GM18951 (cell line): ENCODE measurements around the gene ASPRV1.

ENCODE experiments used
- POLR2A ChIP-seq: IDR thresholded peaks from 4 replicates; pipeline ENCODE4 v1.6.1; 2011; ENCODE audit warnings: mild to moderate bottlenecking; ENCODE audit not compliant: insufficient read length, insufficient read depth; ENCODE audit errors: extremely low read depth
- in situ Hi-C: fragments of 300-500 bp; cut with MboI; formaldehyde crosslinking; loops from one replicate; pipeline ENCODE4 v1.12.0; 2022; ENCODE audit warnings: low sequenced_read_pairs, mixed read lengths, inconsistent platforms; ENCODE audit not compliant: unreplicated experiment

ASPRV1 gene

DNA sequence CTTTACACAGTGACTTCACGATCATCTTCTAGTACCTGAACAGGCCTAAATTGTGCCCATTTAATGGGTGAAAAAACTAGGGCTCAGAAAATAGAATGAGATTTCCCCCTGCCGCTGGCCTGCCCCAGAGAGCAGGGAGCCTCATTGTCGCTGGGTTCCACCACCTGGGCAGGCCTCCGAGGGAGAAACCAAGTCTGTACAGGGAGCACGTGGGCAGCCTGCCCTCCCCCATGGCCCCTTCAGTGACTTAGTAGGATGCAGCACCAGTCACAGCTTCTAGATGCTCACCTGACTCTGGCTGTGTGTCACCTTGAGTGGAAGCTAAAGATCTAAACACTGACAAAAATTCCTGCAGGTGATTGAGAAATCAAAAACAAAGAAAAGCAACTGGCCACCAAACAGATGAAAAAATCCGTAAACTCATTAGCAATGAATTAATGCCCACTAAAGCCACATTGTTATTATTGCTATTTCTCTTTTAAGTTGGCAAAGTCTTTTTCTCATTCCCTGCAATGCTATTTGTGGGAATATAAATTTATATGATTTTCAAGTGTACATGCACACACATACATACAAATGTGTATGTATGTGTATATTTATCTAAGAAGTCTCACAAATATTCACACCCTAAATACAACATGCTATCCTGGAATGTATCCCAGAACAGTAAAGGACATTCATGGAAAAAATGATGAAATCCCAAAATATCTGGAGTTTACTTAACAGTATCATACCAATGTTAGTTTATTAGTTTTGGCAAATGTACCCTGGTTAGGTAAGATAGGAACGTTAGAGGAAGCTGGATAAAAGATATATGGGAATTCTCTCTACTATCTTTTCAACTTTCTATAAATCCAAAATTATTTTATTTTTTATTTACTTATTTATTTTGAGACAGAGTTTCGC is 18.7 kb upstream of the ASPRV1 start:
- no peak for TF ChIP-seq POLR2A
- in situ Hi-C loops = no loop called here

DNA sequence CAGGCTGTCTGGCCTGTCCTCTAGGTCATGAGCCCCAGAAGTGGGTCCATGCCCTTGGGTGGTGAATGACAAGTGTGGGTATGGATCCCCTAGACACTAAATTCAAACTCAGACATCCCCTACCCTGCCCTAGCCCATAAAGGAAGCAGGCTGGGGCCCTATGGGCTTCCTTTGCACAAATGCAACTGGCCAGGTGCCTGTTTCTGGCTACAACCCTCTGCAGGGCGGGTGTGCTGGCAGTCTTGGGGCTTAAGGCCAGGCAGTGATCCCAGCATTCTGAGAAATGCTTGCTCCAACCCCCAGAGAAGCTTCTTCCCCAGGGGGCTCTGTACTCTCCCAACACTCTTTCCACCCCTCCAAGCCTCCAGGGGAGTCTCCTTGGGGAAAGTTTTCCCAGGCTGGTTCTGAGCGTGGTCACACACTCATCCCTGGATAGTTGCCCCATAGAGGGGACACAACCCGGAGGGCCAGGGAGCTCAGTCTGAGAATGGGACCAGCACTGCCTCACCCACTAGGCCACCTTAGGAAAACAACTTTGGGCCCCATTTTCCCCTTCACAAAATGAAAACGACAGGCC is 16.6 kb upstream of the ASPRV1 start:
- TF ChIP-seq POLR2A = no peak
- in situ Hi-C loops = no loop called here

DNA sequence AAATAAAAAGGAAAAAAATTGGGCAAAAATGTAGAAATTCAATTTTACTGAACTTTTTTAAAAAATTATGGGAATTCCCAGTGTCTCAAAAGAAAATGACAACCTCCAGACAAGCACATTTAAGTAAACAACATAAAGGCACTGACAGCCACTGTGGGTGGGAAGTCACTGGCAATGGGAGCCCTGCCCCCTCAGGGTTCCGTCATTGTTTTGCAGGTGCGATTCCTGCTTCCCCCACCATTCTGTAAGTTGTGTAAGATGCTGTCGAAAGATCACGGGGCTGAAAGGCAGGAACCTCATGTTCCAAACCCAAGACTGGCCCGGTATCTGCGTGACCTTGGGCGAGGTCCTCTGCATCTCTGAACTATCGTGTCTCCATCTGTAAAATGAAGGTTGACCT is 15.8 kb upstream of the ASPRV1 start:
- no peak for TF ChIP-seq POLR2A
- in situ Hi-C loops = no loop called here

DNA sequence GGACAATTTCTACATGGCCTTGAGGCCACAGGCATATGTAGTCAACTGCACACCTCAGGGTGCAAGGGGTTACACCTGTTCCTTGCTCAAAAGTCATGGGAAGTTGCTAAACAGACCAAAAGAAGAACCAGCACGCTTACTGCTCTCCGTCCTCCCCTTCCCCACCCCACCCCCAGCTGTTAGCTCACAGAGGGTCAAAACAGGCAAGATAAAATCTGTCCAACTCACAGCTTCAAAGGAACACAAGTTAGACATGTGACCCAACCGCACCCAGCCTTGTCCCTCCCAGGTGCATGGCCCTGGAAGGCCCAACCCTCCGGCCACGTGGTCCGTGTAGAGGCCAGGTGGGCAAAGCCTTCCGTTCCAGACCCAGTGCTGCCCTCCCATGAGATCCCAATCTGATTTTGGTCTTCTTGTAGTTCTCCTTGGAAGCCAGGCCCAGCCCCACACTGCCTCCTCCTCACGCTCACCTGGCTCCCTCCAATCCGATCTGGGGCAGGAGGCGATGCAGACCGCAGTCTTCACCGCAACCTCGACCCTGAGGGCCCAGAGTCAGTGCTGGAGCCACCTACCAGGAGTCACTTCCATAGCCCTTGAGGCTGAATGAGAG is 14.5 kb upstream of the ASPRV1 start:
- in situ Hi-C loops = no loop called here
- TF ChIP-seq POLR2A = no peak

DNA sequence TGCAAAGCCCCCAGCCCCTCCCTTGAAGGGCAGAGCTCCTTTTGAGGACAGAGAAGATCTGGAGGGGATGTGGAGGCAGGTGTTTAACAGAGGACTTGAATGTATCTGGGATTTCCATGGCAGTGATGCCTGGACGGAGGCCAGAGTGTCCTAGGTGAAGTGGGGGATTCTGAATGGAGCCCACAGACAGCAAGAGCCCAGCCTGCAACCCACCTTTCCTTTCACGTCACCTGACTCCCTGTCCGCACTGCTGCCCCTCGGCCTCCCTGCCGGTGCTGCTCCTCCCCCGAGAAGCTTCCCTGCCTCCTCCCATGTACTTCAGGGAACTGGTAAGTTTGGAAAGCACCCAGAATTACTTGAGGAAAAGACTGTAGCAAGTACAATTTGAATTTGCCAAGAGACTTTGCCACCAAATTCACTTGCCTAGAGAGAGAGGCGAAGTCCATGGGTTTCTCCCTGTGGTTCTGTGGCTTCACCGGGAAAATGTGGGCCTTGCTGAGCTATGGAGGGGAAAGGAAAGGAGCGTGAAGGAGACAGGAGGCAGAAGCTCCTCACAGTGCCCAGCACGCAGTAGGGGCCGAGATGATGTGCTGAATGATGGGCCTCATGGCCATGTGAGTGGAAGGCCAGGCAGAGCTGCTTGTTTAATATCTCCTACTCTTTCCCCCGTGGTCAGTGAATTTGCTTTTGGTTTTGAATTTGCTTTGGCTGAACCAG is 13.9 kb upstream of the ASPRV1 start:
- in situ Hi-C loops = no loop called here
- no peak for TF ChIP-seq POLR2A

DNA sequence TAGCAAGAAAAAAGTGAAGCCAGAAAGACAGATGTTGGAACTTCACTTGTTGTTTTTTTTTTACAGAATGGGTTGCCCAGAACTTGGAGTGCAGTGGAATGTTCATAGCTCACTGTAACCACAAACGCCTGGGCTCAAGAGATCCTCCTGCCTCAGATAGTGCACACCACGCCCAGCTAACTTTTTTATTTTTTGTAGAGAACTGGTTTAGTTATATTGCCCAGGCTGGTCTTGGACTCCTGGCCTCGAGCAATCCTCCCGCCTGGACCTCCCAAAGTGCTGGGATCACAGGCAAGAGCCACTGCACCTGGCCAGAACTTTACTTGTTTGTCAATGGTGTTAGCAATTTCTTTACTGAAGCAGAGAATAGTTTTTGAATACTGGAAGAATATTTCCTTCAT is 11.9 kb upstream of the ASPRV1 start:
- in situ Hi-C loops = no loop called here
- no peak for TF ChIP-seq POLR2A

DNA sequence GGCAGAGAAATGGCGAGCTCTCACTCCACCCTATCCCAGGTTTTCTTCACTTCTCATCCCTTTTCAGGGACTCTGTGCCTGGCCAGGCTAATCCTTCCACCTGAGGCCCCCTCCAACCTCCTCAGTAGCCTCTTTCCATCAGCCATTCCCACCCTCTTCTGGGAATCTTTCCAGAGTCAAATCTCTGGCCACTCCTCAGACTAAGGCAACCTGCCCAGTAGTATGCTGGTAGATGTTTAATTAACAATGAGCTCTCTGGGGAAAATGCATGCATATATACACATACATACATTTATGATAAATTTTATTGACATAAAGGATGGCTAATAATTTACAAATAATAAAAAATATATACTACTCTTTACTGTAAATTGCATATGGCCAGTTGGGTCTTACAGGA is 11.4 kb upstream of the ASPRV1 start:
- no peak for TF ChIP-seq POLR2A

DNA sequence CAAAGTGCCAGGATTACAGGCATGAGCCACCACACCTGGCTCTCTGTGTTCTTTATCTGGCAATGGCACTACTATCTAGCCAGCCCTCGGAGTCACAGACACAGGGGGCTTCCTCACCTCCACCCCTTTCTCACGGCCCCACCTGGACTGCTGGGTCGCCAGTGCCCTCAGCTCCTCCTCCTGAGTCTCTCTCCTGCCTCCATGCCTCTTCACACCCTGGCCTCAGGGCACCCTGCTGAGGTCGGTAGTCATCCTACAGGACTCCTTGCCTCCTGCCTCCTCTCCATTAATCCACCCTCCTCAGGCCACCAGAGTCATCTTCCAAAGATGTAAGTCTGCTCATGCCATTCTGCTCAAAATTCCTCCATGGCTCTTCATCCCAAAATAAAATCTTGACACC is 8.6 kb upstream of the ASPRV1 start:
- in situ Hi-C loops = no loop called here
- no peak for TF ChIP-seq POLR2A

More for the DNA sequence above, 11.4 kb upstream of the ASPRV1 start:
- in situ Hi-C loops = no loop called here

DNA sequence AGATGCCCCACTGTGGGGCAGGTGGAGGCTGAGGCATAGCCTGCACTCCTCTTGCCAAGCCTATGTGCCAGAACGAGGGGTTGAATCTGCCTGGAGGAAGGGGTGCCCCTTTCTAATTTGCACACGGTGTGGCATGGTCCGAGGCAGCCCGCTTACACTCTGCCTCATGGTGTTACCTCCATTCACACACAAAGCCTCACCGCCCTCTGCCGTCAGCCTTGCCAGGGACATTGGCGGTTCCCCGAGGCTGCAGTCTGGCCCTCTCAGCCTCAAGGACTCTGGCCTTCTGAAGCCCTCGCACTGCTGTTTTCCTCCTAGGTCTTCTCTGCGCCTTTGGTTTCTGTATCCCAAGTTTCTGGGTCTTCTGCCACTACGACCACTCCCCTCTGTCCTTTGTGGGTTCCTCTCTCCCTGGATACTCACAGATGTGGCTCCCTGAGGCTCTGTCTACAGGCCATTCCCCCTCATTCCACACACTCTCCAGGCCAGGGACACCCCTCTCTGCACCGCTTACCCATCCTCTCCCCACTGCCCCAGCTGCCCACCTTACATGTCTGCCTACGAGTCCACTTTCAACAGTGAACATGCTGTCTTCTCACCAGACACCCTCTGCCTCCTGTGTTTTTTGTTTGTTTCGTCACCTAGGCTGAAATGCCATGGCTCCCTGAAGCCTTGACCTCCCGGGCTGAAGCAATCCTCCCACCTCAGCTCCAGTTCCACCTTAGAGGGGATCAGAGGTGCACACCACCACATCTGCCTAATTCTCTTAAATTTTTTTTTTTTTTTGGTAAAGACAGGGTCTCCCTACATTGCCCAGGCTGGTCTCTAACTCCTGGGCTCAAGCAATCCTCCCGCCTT is 7.9 kb upstream of the ASPRV1 start:
- no peak for TF ChIP-seq POLR2A
- in situ Hi-C loops = no loop called here

DNA sequence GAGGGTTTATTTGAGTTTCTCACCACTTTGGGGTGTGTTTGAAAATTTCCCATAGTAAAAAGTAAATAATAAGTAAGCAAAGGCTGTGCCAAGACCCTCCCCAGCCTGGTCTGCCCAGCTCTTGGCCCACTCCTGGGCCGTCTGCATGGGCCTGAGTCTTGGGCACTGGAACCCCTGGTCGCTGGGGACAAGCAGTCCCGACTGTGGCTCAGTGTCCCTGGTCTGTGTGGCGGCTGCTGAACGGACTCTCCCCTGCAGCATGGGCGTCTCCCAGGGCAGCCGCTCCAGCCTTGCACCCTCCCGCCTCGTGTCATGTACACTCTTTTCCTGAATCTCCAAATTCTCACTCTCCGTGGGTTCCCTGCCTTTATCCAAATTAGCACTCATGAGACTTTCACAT is 7.2 kb upstream of the ASPRV1 start:
- no peak for TF ChIP-seq POLR2A
- in situ Hi-C loops = no loop called here

DNA sequence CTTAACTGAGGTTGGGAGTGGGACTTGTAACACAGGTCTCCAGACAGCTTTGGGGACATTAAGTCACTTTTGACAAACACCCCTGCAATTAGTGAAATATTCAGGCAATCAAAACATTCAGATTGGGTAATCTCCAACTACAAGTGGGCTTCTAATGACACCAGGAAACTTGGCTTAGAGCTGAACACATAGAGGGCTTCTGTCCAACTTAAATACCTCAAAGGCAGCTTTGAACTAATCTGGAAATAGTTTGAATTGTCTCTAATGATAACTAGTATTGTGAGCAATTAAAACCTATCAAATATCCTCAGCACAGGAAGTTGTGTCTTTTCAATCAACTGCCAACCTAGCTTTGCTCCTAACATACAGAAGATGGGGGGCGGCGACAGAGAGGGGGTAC is 5.1 kb upstream of the ASPRV1 start:
- in situ Hi-C loops = no loop called here
- TF ChIP-seq POLR2A = no peak

DNA sequence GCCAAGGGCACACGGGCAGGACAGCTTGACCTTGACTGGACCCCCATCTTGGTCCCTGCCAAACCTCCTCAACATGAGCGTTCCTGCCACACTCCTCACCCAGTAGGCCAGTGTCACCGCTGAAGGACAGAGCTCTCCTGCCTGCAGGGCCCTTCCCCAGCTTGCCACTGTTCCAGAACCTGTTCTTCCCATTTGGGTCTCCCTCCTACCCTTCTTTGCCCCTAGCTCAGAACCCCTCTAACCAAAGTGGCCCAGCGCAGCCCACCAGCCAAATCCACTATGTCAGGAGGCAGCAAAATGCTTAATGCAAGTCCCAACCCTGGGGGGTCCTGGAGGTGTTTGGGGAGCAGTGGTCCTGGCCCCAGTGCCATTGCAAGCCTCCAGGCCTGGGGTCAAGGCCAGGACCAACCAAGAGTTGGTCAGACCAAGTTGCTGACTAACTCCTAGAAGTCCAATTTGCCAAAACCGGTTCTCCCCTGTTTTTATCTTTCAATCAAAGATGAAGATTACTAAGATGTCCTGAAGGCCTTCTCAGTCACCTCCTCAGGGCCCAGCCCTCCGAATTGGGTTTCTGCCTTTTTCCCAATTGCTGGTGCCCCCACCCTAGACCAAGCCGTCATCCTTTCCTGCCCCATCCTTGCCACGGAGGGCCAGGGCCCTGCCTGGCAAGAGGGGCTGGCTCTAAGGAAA is 4.5 kb upstream of the ASPRV1 start:
- no peak for TF ChIP-seq POLR2A
- in situ Hi-C loops = no loop called here
